ENCODE data around the gene KIAA0513. TPM values are rescaled to one million over a fixed set of nuclear protein-coding genes. Genes with fewer than 3 reads are reported as not detected.

KIAA0513 gene
- total RNA-seq, 2 donors from 2014 or later, result 13.4 to 50.1 TPM

- peak; percentile 64 for DNase-seq (ENCODE audit: low spot score)
- H3K27me3 ChIP-seq (replicated peaks; ENCODE audit: insufficient read depth), result no peaks in the 10 kb centered on the region
- peak overlapping the region; percentile 52 for H3K4me3 ChIP-seq
- H3K36me3 ChIP-seq, result no peaks in the 10 kb centered on the region
- H3K9me3 ChIP-seq, result no peaks in the 10 kb centered on the region
- no peak for TF ChIP-seq CTCF (IDR thresholded peaks at IDR 0.05)
- peak; percentile 54 for ATAC-seq (ENCODE audit: insufficient number of reproducible peaks, low FRiP score, low read depth)
- H3K27ac ChIP-seq, result peak overlapping the region; percentile 70 to 83
- H3K4me1 ChIP-seq (ENCODE audit: control insufficient read depth in 1 of 2, low read depth in 2 of 2), result peaks cover 34 to 46% of the 10 kb centered on the region in 2 donors
Observed at GRCh38 chr16:85123891-85124635, 96.5 kb downstream of the KIAA0513 start.

DNA sequence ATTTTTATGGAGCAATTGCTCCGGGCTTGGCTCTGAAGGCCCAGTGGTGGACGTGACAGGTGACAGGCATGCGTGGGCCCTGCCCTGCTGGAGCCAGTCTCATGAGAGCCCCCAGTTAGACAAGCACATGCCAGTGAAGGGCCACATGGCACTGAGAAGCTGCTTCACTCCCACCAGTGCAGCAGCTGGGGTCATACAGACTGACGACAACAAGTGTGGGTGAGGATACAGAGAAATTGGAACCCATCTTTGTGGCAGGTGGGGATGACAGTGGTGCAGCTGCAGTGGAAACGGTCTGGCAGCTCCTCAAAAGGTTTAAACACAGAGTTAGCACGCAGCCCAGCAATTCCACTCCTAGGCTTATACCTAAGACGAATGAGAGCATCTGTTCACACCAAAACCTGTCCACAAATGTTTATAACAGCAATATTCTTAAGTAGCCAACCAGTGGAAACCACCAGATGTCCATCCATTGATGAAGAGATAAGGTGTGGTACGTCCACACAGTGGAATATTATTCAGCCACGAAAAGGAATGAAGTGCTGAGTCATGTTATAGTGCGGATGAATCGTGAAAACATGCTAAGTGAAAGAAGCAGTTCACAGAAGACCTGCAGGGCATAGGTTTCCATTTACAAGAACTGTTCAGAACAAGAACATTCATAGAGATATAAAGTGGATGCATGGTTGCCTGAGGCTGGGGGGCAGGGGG is 97.2 kb downstream of the KIAA0513 start:
- Histone ChIP-seq H3K9me3 (no peaks in the 10 kb centered on the region), H3K27ac (peak overlapping the region; percentile 83 to 90), H3K4me3 (no peak overlapping the region), H3K4me1 (ENCODE audit: control insufficient read depth in 1 of 2, low read depth in 2 of 2) (peaks cover 38 to 53% of the 10 kb centered on the region in 2 donors), H3K36me3 (no peaks in the 10 kb centered on the region), H3K27me3 (replicated peaks; ENCODE audit: insufficient read depth) (no peaks in the 10 kb centered on the region)
- no peak for ATAC-seq (ENCODE audit: insufficient number of reproducible peaks, low FRiP score, low read depth)
- no peak for TF ChIP-seq CTCF (IDR thresholded peaks at IDR 0.05)
- DNase-seq (ENCODE audit: low spot score), result no peak

DNA sequence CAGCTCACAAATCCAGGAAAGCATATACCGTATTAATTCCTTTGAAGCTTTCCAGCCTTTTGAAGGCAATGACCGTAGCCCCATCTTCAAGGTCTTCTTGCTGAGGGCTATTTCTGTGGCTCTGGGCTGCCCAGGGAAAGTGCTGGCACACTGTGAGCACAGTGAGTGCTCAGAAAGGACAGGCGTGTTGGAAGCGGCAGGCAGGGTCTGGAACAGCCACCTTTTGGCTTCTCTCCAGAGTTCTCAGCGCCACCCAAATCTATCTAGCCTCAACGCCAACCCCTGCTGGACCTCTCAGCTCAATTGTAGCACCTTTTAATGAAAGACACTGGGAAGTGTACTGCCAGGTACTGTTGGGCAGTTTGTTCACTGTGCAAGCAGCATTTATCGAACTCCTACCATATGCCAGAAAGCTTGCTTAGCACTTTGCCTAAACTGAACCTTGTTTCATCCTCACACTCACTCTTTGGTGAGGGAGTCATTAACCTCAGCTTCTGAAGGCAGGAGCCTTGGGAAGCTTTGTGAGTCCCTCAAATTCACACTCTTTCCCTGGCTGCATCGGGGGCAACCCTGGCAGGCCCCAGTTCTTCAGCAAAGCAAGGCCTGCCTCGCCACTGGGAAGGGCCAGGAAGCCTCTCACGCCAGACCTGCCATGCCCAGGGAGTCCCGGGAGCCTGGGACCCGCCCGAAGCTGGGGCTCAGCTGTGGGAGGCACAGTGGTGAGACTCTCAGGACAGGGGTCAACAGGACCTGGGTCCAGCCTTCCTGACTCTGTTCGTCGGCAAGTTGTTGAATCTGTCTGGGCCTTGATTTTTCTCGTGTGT is 98.2 kb downstream of the KIAA0513 start:
- no peaks in the 10 kb centered on the region for H3K27me3 ChIP-seq (replicated peaks; ENCODE audit: insufficient read depth)
- H3K9me3 ChIP-seq, result no peaks in the 10 kb centered on the region
- TF ChIP-seq CTCF (IDR thresholded peaks at IDR 0.05), result no peak
- H3K4me3 ChIP-seq, result no peak overlapping the region
- H3K36me3 ChIP-seq, result no peaks in the 10 kb centered on the region
- peaks cover 44 to 63% of the 10 kb centered on the region in 2 donors for H3K4me1 ChIP-seq (ENCODE audit: control insufficient read depth in 1 of 2, low read depth in 2 of 2)
- DNase-seq (ENCODE audit: low spot score) (no peak), ATAC-seq (ENCODE audit: insufficient number of reproducible peaks, low FRiP score, low read depth) (no peak)
- H3K27ac ChIP-seq, result peak overlapping the region; percentile 90 to 96

- ATAC-seq (ENCODE audit: insufficient number of reproducible peaks, low FRiP score, low read depth) (no peak), DNase-seq (ENCODE audit: low spot score) (no peak)
- Histone ChIP-seq H3K4me3 (peak overlapping the region; percentile 44), H3K27ac (peak overlapping the region; percentile 90 to 96), H3K9me3 (no peaks in the 10 kb centered on the region), H3K36me3 (no peaks in the 10 kb centered on the region), H3K27me3 (replicated peaks; ENCODE audit: insufficient read depth) (no peaks in the 10 kb centered on the region), H3K4me1 (ENCODE audit: control insufficient read depth in 1 of 2, low read depth in 2 of 2) (peaks cover 50 to 69% of the 10 kb centered on the region in 2 donors)
- no peak for TF ChIP-seq CTCF (IDR thresholded peaks at IDR 0.05)
Observed at GRCh38 chr16:85126394-85126704, 98.8 kb downstream of the KIAA0513 start.
